Chondrocyte (in vitro differentiated cells): ENCODE data around the gene MRPL23. TPM values are rescaled to one million over a fixed set of nuclear protein-coding genes. Genes with fewer than 3 reads are reported as not detected.

ENCODE experiments used
- DNase-seq: peaks from one replicate; pipeline ENCODE4 v3.0.0; 2021; ENCODE audit warnings: mixed read lengths, low spot score
- H3K27ac Mint-ChIP-seq: one replicate; pipeline ENCODE4 v1.8.0; 2021; ENCODE audit warnings: mild to moderate bottlenecking, moderate library complexity, mixed read lengths; ENCODE audit not compliant: unreplicated experiment
- H3K27me3 Mint-ChIP-seq: 2 replicates; pipeline ENCODE4 v1.8.0; 2021; ENCODE audit warnings: low read depth, mixed read lengths
- H3K36me3 Mint-ChIP-seq: 2 replicates; pipeline ENCODE4 v1.8.0; 2021; ENCODE audit warnings: low read depth, mixed read lengths
- H3K4me1 Mint-ChIP-seq: 2 replicates; pipeline ENCODE4 v1.8.0; 2021; ENCODE audit warnings: low read depth, mild to moderate bottlenecking, mixed read lengths
- H3K4me3 Mint-ChIP-seq: one replicate; pipeline ENCODE4 v1.8.0; 2021; ENCODE audit warnings: mild to moderate bottlenecking, moderate library complexity, mixed read lengths; ENCODE audit not compliant: unreplicated experiment
- H3K9me3 Mint-ChIP-seq: 2 replicates; pipeline ENCODE4 v1.8.0; 2021; ENCODE audit warnings: low read depth, mixed read lengths
- CTCF ChIP-seq: fragments of 200-600 bp; sonication (generic); IDR thresholded peaks from 2 replicates; pipeline ENCODE4 v1.5.0; 2021; ENCODE audit warnings: antibody characterized with exemption, mild to moderate bottlenecking, moderate library complexity
- total RNA-seq: library from RNA; stranded (reverse); gene quantifications from 3 replicates; pipeline ENCODE4 v1.2.1, GENCODE V29; 2021

MRPL23 gene
- total RNA-seq, 1 donor from 2014 or later = 22.8 TPM

GRCh38 chr11:1969035-1969434 is 21.9 kb downstream of the MRPL23 start:
- Mint-ChIP-seq H3K9me3 (no peaks in the 10 kb centered on the region), H3K36me3 (no peaks in the 10 kb centered on the region), H3K4me1 (no peaks in the 10 kb centered on the region), H3K27me3 (no peaks in the 10 kb centered on the region), H3K27ac (no peak overlapping the region), H3K4me3 (no peak overlapping the region)
- no peak for DNase-seq
- no peak for TF ChIP-seq CTCF

GRCh38 chr11:1969776-1970175 is 22.6 kb downstream of the MRPL23 start:
- H3K27ac Mint-ChIP-seq = no peak overlapping the region
- no peaks in the 10 kb centered on the region for H3K9me3 Mint-ChIP-seq
- no peaks in the 10 kb centered on the region for H3K27me3 Mint-ChIP-seq
- DNase-seq = no peak
- no peak for TF ChIP-seq CTCF
- H3K36me3 Mint-ChIP-seq = no peaks in the 10 kb centered on the region
- H3K4me1 Mint-ChIP-seq = no peaks in the 10 kb centered on the region
- H3K4me3 Mint-ChIP-seq = no peak overlapping the region

- H3K4me1 Mint-ChIP-seq = no peaks in the 10 kb centered on the region
Measured at GRCh38 chr11:1970956-1971355, 23.8 kb downstream of the MRPL23 start.

GRCh38 chr11:1975185-1975584 is 28.1 kb downstream of the MRPL23 start:
- H3K27me3 Mint-ChIP-seq = no peaks in the 10 kb centered on the region
- no peaks in the 10 kb centered on the region for H3K36me3 Mint-ChIP-seq
- H3K4me1 Mint-ChIP-seq = no peaks in the 10 kb centered on the region
- no peak for DNase-seq
- H3K4me3 Mint-ChIP-seq = no peak overlapping the region
- no peak for TF ChIP-seq CTCF
- H3K27ac Mint-ChIP-seq = no peak overlapping the region
- H3K9me3 Mint-ChIP-seq = no peaks in the 10 kb centered on the region

More at GRCh38 chr11:1970956-1971355, 23.8 kb downstream of the MRPL23 start:
- no peaks in the 10 kb centered on the region for H3K27me3 Mint-ChIP-seq
- peak; percentile 12 for DNase-seq
- TF ChIP-seq CTCF = no peak
- no peak overlapping the region for H3K27ac Mint-ChIP-seq
- no peaks in the 10 kb centered on the region for H3K36me3 Mint-ChIP-seq
- no peaks in the 10 kb centered on the region for H3K9me3 Mint-ChIP-seq
- no peak overlapping the region for H3K4me3 Mint-ChIP-seq

GRCh38 chr11:1978720-1979473 is 31.8 kb downstream of the MRPL23 start:
- no peak for TF ChIP-seq CTCF
- no peak overlapping the region for H3K4me3 Mint-ChIP-seq
- DNase-seq = no peak
- no peaks in the 10 kb centered on the region for H3K9me3 Mint-ChIP-seq
- H3K36me3 Mint-ChIP-seq = no peaks in the 10 kb centered on the region
- H3K27ac Mint-ChIP-seq = no peak overlapping the region
- no peaks in the 10 kb centered on the region for H3K4me1 Mint-ChIP-seq
- no peaks in the 10 kb centered on the region for H3K27me3 Mint-ChIP-seq
